IPS-18c (cell line): ENCODE measurements around the gene CBLC.

Source experiments
- H3K4me3 ChIP-seq: 2 replicates; pipeline ENCODE4 v1.7.0; 2013; ENCODE audit warnings: low read depth, mild to moderate bottlenecking, low read length, moderate library complexity; ENCODE audit not compliant: insufficient read depth
- H3K9me3 ChIP-seq: one replicate; pipeline ENCODE4 v1.6.1; 2013; ENCODE audit warnings: mild to moderate bottlenecking, low read length, moderate library complexity; ENCODE audit not compliant: control insufficient read depth, insufficient read depth

The CBLC gene, protein sequence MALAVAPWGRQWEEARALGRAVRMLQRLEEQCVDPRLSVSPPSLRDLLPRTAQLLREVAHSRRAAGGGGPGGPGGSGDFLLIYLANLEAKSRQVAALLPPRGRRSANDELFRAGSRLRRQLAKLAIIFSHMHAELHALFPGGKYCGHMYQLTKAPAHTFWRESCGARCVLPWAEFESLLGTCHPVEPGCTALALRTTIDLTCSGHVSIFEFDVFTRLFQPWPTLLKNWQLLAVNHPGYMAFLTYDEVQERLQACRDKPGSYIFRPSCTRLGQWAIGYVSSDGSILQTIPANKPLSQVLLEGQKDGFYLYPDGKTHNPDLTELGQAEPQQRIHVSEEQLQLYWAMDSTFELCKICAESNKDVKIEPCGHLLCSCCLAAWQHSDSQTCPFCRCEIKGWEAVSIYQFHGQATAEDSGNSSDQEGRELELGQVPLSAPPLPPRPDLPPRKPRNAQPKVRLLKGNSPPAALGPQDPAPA

DNA sequence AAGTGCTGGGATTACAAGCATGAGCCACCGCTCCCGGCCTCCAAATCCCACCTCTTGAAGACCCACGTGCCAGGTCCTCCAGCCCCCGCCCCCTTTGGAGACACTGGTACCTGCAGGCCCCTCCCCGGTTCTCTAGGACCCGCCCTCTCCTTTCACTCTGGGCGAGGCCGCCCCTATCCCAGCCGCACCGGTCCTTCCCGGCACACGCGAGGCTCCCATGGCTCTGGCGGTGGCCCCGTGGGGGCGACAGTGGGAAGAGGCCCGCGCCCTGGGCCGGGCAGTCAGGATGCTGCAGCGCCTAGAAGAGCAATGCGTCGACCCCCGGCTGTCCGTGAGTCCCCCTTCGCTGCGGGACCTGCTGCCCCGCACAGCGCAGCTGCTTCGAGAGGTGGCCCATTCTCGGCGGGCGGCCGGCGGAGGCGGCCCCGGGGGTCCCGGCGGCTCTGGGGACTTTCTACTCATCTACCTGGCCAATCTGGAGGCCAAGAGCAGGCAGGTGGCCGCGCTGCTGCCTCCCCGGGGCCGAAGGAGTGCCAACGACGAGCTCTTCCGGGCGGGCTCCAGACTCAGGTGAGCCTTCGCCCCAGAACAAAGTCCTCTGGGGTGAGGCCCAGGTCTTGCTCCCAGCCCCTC is at the start of gene CBLC:
TSS of gene CBLC (plus strand) at position 176 of the 633 bp plus-strand sequence. CDS start at position 218, 42 bp downstream.
- no peaks in the 10 kb centered on the region for H3K9me3 ChIP-seq
- H3K4me3 ChIP-seq: peak within 1 kb of the TSS; percentile 67

DNA sequence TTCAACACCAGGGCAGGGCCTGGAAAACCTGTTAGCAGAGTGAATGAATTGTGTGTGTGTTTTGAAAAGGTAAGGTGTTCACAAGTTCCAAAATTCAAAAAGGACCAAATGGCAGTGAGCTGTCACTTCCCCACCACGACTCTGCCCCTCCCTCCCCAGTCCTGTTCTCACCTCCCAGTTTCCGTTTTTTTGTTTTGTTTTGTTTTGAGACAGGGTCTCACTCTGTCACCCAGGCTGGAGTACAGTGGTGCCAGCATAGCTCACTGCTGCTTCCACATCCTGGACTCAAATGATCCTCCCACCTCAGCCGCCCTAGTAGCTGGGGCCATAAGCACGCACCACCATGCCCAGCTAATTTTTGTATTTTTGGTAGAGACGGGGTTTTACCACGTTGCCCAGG is 49.5 kb upstream of the CBLC start:
- no peaks in the 10 kb centered on the region for H3K9me3 ChIP-seq
- no peak overlapping the region for H3K4me3 ChIP-seq

DNA sequence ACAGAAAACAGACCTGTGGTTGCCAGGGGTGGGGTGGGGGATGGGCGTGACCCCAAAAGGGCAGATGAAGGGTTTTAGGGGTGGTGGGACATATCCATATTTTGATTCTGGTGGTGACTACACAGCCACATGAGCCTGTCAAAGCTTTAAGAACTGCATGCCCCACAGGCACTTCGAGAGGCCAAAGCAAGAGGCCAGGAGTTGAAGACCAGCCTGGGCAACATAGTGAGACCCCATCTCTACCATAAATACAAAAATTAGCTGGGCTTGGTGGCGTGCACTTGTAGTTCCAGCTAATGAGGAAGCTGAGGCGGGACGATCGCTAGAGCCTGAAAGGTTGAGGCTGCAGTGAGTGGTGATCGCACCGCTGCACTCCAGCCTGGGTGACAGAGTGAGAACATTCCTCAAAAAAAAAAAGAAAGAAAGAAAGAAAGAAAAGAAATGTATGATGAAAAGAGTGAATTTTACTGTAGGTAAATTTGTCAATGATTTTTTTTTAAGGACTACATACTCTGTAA is 48.1 kb upstream of the CBLC start:
- Histone ChIP-seq H3K9me3 (no peaks in the 10 kb centered on the region), H3K4me3 (no peak overlapping the region)

- Histone ChIP-seq H3K4me3 (no peak overlapping the region), H3K9me3 (no peaks in the 10 kb centered on the region)
Measured at GRCh38 chr19:44731081-44731480, 46.6 kb upstream of the CBLC start.

GRCh38 chr19:44731622-44732021 is 46.1 kb upstream of the CBLC start:
- H3K4me3 ChIP-seq: no peak overlapping the region
- no peaks in the 10 kb centered on the region for H3K9me3 ChIP-seq

GRCh38 chr19:44732235-44733014 is 45.3 kb upstream of the CBLC start:
- Histone ChIP-seq H3K4me3 (no peak overlapping the region), H3K9me3 (no peaks in the 10 kb centered on the region)

- Histone ChIP-seq H3K4me3 (no peak overlapping the region), H3K9me3 (no peaks in the 10 kb centered on the region)
Measured at GRCh38 chr19:44734357-44734756, 43.3 kb upstream of the CBLC start.

GRCh38 chr19:44735011-44735410 is 42.7 kb upstream of the CBLC start:
- Histone ChIP-seq H3K4me3 (no peak overlapping the region), H3K9me3 (no peaks in the 10 kb centered on the region)

DNA sequence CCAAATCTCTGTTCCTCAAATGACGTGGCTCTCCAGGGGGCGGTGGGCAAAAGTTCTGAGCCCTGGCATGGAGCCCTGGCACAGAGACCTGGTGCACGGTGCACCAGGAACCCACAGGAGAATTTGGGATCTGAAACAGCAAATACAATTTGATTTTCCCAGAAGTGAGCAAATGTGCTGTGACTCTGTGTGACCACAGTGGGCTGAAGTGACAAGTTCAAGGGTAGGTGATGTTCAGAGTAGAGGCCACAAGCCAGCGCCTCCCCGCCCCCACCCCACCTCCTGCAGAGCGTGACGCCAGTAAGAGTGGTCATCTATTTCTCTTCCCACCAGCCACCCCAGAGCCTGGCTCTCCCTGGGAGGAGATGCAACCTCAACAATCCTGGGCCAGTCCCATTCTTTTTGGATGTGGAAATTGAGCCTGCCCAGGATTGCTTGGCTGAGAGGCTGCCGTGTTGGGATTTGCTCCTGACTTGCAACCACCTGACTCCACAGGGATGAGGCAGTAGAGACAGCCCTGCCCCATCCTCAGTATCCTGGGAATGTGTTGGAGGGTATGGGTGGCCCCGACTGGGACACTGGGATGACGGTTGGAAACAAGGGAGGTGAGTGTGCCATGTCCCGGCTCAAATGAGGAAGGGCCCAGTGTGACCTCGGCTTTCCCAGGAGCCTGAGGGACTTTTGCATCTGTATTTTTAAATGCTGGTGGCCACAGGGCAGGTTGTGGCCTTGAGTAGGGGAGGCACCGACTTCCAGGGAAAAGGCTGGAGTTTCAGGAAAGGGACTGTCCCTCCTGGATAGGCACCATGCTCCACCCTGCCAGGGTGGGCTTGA is 40.2 kb upstream of the CBLC start:
- H3K9me3 ChIP-seq: no peaks in the 10 kb centered on the region
- no peak overlapping the region for H3K4me3 ChIP-seq

DNA sequence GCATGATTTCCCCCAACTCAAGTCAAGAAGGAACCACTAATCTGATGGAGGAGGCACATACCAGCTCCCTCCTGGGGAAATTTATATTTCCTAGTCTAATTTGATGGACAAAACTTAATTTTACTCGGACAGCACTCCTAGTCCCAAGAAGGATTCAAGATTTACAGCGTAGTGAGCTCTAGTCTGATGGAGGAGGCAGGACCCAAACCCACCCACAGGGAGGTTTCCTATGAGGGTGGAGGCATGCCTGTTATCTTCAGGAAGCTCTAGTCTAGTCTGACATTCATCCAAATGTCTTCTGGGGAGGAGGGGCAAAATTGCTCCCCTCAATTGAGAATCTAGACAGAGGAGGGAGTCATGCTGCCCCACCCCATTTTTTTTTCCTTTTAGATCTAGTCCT is 39.6 kb upstream of the CBLC start:
- no peak overlapping the region for H3K4me3 ChIP-seq
- H3K9me3 ChIP-seq: no peaks in the 10 kb centered on the region

DNA sequence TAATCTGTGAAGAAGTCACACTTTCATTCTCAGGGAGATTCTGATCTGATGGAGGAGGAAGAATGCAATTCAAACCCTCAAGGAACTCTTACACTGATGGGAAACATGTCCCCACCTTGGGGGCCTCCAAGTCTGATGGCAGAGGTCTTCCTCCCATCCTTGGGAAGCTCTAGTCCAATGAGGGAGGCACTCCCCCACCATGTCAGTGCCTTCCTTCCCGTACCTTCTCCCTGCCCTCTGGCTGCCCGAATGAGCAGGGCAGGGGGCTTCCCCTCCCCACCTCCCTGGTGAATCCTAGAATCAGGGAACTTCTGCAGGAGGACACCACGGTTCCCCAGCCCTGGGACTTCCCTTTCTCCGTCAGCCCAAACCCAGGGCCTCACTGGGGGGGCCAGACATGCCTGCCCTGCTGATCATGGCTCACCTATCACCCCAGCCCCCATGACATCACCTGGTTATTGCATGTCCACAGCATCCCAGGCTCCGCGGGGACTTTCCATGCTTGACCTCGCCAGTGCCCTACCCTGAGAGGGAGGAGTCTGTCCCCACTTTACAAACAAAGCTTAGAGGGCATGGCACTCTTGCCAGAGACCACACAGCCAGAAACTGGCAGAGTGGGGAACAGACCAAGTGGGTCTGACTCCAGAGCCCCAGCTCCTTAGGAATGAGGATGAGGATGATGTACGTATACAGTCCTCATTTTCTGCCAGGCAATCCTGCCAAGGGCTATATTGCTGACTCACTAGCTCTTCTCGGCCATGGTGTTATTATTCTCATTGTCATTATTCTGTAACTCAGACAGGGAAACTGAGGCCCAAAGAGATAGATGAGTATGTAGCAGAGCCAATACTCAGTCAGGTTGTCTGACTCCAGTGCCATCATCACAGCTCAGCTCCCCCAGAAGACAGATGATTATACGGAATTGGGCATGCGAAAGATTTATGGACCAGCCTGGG is 38.8 kb upstream of the CBLC start:
- no peaks in the 10 kb centered on the region for H3K9me3 ChIP-seq
- no peak overlapping the region for H3K4me3 ChIP-seq

GRCh38 chr19:44740351-44740824 is 37.3 kb upstream of the CBLC start:
- no peaks in the 10 kb centered on the region for H3K9me3 ChIP-seq
- H3K4me3 ChIP-seq: no peak overlapping the region

DNA sequence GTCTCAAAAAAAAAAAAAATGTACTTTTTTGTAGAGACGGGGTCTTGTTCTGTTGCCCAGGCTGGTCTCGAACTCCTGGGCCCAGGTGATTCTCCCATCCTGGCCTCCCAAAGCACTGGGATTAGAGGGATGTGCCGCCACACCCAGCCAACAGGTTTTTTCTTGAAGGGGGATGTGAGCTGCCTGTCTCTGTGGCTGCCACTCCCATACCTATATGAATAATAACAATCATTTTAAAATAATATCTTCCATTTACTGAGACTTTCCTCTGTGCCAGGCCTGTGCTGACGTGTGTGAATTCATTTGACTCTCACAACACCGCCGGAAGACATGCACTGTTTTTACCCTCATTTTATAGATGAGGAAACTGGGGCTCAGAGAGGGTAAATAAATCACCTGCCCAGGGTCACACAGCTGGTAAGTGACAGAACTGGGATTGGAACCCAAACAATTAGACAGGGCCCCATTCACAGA is 36.4 kb upstream of the CBLC start:
- no peaks in the 10 kb centered on the region for H3K9me3 ChIP-seq
- no peak overlapping the region for H3K4me3 ChIP-seq

DNA sequence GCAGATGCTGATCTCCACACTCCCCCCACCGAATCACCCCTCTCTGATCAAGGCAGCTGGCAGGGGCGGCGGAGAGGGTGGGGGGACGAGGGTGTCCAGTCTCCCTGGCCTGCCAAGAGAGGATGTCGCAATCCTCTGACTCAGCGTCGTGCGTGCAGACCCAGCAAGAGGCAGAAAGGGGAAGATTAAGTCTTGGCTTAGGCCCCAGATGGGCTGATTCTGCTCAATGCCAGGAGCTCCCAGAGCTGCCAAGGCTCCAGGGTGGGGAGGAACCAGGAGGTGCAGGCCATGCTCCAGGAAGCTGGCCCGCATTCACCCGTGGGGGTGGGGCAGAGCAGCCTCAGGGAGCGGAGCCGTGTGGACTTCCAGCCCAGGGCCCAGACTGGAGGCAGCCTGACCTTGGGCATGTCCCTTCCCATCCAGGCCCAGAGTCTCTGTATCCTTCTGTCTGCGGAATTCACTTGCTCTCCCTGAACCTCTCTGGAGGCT is 35.8 kb upstream of the CBLC start:
- no peak overlapping the region for H3K4me3 ChIP-seq
- H3K9me3 ChIP-seq: no peaks in the 10 kb centered on the region

- H3K9me3 ChIP-seq: no peaks in the 10 kb centered on the region
- no peak overlapping the region for H3K4me3 ChIP-seq
Measured at GRCh38 chr19:44742330-44743061, 35.2 kb upstream of the CBLC start.
